IPS-18c (cell line): ENCODE data around the gene PCIF1.
"Not testable (repeated sequence)": the region's sequence is repeated elsewhere in the genome, so short reads cannot be mapped to it uniquely, and the experiment has no call there.

Source experiments
- H3K4me3 ChIP-seq: 2 replicates; pipeline ENCODE4 v1.7.0; 2013; ENCODE audit warnings: low read depth, mild to moderate bottlenecking, low read length, moderate library complexity; ENCODE audit not compliant: insufficient read depth
- H3K9me3 ChIP-seq: one replicate; pipeline ENCODE4 v1.6.1; 2013; ENCODE audit warnings: mild to moderate bottlenecking, low read length, moderate library complexity; ENCODE audit not compliant: control insufficient read depth, insufficient read depth

PCIF1 gene

DNA sequence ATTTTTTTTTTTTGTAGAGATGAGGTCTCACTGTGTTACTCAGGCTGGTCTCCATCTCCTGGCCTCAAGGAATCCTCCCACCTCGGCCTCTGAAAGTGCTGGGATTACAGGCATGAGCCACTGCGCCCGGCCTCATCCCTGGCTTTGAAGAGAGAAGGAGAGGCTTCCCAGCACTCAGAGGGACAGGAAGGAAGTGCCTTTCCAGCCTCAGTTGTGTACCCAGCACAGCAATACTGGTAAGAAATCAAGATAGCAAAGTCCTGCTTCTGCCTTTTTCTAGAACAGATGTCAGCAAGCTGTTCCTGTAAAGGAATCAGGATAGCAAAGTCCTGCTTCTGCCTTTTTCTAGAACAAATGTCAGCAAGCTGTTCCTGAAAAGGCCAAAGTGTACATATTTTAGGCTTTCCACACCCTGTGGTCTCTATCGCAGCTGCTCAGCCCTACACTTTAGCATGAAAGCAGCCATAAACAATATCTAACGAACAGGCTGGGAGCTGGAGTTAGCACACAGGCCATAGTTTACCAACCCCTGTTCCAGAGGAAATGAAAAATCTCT lies 16.2 kb upstream of the PCIF1 start:
- H3K4me3 ChIP-seq, result no peak overlapping the region
- no peaks in the 10 kb centered on the region for H3K9me3 ChIP-seq

GRCh38 chr20:45918779-45919537 lies 15.5 kb upstream of the PCIF1 start:
- H3K4me3 ChIP-seq, result no peak overlapping the region
- no peaks in the 10 kb centered on the region for H3K9me3 ChIP-seq

DNA sequence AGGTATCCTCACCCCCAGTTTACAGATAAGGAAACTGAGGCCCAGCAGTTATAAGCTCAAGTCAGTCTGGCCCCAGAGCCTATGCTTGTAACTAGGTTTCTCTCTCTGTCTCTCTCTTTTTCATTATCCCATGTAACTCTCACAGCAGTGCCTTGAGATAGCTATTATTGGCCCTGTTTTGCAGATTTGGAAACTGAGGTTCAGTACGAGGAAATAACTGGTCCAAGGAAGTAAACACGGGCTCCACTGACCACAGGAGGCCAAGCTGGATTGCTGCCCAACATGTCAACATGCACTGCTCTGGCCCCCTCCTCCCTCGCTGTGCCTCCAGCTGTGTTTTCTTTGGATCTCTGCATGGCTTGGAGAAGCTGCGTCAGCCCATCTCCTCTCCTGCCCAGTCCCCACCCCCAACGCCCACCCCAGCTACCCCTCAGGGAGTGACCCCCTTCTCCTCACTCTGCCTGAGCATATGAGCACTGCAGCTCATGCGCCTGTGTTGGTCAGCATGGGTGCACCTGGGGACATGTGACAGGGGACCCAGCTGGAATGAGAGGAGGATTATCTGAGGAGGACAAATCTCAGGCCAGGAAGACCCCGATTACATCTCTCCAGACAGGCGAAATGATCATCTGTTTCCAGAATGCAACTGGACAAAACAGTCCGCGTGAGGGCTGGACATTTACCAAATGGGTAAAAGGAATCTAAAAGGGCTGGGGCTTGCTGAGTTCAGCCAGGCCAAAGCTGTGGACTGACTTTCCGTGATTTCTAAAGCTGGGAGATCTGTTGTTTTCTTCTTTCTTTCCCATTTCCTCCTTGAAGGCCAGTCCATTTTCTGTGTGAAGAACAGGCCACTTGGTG lies 14.7 kb upstream of the PCIF1 start:
- Histone ChIP-seq H3K4me3 (no peak overlapping the region), H3K9me3 (no peaks in the 10 kb centered on the region)

GRCh38 chr20:45920462-45921336 lies 13.8 kb upstream of the PCIF1 start:
- H3K4me3 ChIP-seq, result no peak overlapping the region
- H3K9me3 ChIP-seq, result no peaks in the 10 kb centered on the region

DNA sequence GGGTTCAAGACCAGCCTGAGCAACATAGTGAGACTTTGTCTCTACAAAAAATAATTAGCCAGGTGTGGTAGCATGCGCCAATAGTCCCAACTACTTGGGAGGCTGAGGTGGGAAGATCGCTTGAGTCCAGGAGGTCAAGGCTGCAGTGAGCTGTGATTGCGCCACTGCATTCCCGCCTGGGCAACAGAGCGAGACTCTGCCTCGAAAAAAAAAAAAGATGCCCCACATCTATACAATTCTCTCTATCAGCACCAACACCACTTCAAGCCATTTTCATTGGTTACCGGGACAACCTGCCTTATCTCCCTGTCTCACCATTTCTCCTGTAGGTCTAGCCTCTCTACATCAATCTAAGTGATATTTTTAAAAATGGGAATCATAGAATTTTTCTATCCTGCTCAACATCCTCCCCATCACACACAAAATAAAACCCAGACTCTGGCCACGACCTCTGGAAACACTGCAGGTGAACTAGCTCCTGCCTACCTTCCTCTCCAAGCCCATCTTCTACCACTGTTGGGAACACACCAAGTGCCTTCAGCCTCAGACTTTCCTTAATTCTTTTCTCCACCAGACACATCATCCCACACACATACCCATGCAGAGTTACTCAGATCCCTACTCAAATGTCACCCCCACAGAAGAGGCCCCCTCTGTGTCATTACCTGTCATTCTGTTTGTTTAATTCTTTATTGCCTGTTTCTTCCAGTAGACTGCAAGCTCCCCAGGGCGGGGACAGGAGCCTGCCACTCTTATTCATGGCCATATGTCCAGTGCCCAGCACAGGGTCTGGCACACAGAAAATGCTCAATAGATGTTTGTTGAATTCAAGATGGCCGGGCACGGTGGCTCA lies 12.9 kb upstream of the PCIF1 start:
- no peak overlapping the region for H3K4me3 ChIP-seq
- no peaks in the 10 kb centered on the region for H3K9me3 ChIP-seq

DNA sequence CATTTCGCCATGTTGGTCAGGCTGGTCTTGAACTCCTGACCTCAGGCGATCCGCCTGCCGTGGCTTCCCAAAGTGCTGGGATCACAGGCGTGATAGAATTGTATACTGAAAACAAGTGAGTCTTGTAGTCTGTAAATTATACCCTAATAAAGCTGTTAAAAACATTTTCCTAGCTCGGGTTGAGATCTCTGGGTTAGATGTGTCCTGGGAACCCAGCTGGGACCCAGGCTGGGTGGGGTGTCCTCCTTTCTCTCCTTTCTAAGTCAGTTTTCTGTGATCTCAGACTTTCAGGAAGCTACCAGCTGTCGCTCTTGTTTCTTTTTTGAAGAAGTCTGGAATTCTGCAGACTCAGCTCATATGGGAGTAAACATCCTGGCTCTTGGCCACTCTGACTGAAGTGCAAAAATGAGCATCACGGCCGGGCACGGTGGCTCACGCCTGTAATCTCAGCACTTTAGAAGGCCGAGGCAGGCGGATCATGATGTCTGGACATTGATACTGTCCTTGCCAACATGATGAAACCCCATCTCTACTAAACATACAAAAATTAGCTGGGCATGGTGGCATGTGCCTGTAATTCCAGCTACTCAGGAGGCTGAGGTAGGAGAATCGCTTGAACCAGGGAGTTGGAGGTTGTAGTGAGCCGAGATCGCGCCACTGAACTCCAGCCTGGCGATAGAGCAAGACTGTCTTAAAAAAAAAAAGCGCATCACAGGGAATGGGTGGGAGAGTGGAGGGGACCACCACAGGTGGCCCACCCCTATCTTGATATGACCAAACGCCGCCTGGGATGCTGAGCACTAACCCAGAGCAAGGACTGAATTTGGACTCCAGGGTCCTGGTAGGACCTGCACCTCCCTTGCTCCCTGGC lies 9.9 kb upstream of the PCIF1 start:
- no peak overlapping the region for H3K4me3 ChIP-seq
- H3K9me3 ChIP-seq, result no peaks in the 10 kb centered on the region

DNA sequence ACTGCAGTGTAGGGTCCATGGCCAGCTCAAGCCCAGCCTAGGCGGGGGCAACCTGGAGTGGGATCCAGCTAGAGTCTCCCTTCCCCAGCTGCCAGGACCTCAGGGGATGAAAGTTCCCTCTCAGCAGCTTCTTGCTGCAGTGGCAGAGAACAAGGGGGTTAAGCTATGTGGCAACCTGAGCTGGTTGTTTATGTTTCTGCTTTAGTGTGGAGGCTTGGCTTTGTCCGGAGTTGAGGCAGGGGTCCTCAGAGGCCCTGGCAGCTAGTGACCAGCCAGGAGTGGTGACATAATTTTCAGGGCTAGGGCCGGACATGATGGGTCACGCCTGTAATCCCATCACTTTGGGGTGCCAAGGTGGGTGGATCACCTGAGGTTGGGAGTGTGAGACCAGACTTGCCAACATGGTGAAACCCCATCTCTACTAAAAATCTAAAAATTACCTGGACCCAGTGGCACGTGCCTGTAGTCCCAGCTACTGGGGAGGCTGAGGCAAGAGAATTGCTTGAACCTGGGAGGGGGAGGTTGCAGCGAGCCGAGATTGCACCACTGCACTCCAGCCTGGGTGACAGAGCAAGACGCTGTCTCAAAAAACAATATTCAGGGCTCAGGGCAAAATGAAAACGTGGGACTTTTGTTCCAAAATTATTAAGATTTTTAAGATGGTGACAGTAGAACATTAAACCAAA lies 8.5 kb upstream of the PCIF1 start:
- Histone ChIP-seq H3K9me3 (no peaks in the 10 kb centered on the region), H3K4me3 (no peak overlapping the region)

- Histone ChIP-seq H3K9me3 (no peaks in the 10 kb centered on the region), H3K4me3 (no peak overlapping the region)
These were observed 7.8 kb upstream of the PCIF1 start for GRCh38 chr20:45926731-45927070.

GRCh38 chr20:45927071-45927878 lies 7.2 kb upstream of the PCIF1 start:
- H3K4me3 ChIP-seq, result no peak overlapping the region
- no peaks in the 10 kb centered on the region for H3K9me3 ChIP-seq

DNA sequence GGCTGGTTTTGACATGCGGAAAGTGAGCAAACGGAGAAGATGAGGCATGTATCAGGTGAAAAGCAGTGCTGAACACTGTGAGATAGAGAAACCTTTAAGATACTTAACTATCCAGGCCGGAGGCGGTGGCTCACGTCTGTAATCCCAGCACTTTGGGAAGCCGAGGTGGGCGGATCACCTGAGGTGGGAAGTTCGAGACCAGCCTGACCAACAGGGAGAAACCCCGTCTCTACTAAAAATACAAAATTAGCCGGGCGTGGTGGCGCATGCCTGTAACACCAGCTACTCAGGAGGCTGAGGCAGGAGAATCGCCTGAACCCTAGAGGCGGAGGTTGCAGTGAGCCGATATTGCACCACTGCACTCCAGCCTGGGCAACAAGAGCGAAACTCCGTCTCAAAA lies 2.8 kb upstream of the PCIF1 start:
- H3K9me3 ChIP-seq, H3K4me3 ChIP-seq: not testable (repeated sequence)

DNA sequence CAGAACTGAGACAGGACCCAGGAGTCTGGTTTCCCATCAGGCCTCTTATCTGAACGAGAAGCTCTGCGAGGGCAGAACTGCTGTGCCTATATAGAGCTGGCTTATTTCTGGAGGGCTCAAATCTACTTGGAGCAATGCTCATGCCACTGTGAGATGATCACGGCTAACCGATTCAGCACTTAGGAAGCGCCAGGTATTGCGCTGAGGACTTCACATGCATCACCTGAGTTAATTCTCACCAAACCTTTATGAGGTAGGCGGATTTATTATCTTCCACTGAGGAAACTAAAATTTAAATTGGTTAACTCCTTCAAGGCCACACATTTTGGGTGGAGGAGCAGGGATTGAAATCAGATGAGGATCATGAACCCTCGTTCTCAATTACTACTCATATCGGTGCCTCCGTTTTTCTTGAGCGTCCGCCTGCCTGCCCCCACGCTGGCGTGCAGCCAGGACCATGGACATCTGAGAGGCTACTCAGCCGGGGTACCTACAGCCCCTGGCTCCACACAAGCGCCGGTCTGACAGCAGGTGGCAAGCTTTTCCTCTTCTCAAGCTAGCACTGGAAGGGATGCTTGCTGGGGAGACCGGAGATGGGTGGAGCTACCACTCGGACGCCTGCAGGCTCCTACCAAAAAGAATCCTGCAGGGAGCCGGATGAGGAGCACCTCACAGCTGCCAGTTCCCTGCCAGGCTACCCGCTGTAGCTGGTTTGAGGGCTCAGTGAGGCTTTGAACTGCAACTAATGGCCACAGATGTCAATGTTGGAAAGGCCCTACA lies 1.0 kb upstream of the PCIF1 start:
- H3K4me3 ChIP-seq, result peak overlapping the region; percentile 96
- no peaks in the 10 kb centered on the region for H3K9me3 ChIP-seq

DNA sequence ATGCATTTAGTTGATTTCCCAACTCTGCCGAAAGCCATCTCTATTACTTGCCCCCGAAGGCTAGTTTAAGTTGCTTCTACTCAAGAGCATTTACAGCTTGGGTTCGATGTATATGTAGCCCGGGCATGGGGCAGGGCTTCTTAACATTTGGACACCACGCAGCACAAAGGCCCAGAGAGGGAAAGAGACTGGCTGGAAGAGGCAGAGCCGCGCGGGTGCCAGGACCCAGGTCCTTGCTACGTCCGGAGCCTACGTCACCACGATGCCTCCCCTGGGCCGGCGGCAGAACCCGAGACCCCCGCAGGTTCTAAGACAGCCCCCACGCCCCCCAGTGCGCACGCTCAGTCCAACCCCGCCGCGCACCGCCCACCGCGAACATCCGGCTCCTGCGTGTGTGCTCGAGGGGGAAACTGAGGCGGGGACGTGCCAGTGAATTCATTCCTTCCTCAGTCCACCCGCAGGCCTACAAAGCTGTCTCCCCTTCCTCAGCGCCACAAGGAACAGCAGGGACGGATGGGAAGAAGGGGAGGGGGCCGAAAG lies 367 bp upstream of the PCIF1 start:
- Histone ChIP-seq H3K4me3 (peak overlapping the region; percentile 96), H3K9me3 (no peaks in the 10 kb centered on the region)

DNA sequence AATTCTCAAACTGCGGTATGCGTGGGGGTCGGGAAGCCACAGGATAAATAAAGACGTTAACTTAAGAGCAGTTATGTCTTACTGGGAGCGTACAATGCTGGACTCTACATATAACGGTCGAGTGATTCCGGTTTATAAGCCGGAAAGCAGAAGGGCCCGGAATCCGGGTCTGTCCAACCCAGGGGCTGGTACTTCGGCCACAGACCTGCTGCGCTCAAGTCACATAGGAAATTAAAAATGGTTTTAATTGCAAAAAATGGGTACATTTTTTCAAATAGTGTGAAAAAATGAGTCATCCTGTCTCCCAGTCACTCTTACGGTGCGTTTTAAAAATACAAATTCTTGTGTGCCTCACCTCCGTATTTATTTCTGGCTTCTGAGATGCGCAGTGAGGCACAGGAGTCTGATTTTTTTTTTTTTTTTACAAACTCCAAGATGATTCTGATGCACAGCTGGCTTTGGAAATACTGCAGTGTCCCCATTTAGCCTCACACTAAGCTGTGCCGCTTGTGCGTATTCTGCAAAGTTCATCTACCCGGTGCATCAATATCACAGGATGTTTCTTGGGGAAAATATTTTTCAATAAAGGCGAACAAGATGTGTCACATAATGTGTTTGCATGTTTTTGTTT lies 1.0 kb downstream of the PCIF1 start:
- H3K4me3 ChIP-seq, result peak overlapping the region; percentile 66
- no peaks in the 10 kb centered on the region for H3K9me3 ChIP-seq
